SH-SY5Y (cell line): ENCODE measurements around the gene SF3B4.

Source experiments
- GATA2 ChIP-seq: IDR thresholded peaks from 2 replicates; pipeline ENCODE4 v1.6.1; 2011; ENCODE audit warnings: mild to moderate bottlenecking, low read depth, low read length
- GATA3 ChIP-seq: IDR thresholded peaks from 2 replicates; pipeline ENCODE4 v1.6.1; 2011; ENCODE audit warnings: low read depth, mild to moderate bottlenecking, low read length, moderate library complexity

DNA sequence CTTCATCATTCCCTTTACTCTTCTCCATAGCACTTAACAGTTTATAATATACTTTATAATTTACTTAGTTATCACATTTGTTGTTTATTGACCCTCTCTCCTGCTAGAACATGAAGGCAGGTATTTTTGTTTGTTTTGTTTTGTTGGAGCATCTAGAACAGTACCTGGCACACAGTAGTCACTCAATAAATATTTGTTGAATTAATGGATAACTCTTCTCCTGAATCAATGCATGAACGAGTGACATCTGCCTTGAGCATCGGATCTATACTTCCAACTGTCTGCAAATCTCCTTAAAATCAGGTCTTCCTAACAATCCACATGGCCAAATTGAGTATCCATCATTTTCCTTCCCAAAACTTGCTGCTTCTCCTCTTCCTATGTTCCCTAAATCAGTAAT is 44.9 kb upstream of the SF3B4 start:
- TF ChIP-seq GATA3 (no peak), GATA2 (no peak)
